ENCODE data around the gene TFB1M.

DNA sequence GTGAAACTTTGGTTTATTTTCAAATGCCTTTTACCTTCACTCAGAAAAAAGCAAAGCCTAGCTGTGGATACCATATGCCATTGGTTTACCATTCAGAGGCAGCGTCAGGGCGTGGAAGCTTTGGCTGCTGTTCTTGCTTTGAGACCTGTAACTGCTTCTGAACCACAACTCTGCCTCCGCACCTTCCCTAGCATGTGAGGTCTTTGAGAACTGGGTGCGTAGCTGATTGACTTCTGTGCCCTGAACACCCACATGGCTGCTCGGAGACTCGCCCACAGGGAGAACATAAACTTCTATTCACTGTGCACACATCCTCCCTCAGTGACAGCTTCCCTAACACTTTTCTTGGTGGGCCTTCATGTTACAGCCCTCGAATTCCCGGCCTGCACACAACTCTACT is 61.7 kb downstream of the TFB1M start:
- TF ChIP-seq CTCF (IDR thresholded peaks at IDR 0.05) (no peak), EZH2phosphoT487 (IDR thresholded peaks at IDR 0.05) (no peak)
